NCI-H2196 treated with DMSO at 0.1 percent for 48 hours (cell line): Measurements from ENCODE around the gene TTC17.
"Not testable (repeated sequence)": the region's sequence is repeated elsewhere in the genome, so short reads cannot be mapped to it uniquely, and the experiment has no call there.

Source experiments
- DNase-seq: peaks from one replicate; lab custom pipeline; 2025; ENCODE audit not compliant: unreplicated experiment; lab: John Stamatoyannopoulos, UW

TTC17 gene

GRCh38 chr11:43459246-43459645, 100.5 kb downstream of the TTC17 start:
- no peak for DNase-seq

- no peak for DNase-seq
Measured at GRCh38 chr11:43462359-43462758, 103.6 kb downstream of the TTC17 start.

- no peak for DNase-seq
Measured at GRCh38 chr11:43467958-43468357, 109.2 kb downstream of the TTC17 start.

GRCh38 chr11:43477491-43477890, 118.8 kb downstream of the TTC17 start:
- not testable (repeated sequence) for DNase-seq

GRCh38 chr11:43486141-43486540, 127.4 kb downstream of the TTC17 start:
- DNase-seq = no peak

GRCh38 chr11:43489869-43490465, 131.2 kb downstream of the TTC17 start:
- DNase-seq = no peak

- DNase-seq = no peak
Measured at GRCh38 chr11:43492701-43493100, 134.0 kb downstream of the TTC17 start.

GRCh38 chr11:43493431-43493830, 134.7 kb downstream of the TTC17 start:
- DNase-seq = no peak

- DNase-seq = no peak
Measured at GRCh38 chr11:43497144-43497543, 138.4 kb downstream of the TTC17 start.

GRCh38 chr11:43498561-43498960, 139.8 kb downstream of the TTC17 start:
- DNase-seq = no peak

- DNase-seq = no peak
Measured at GRCh38 chr11:43503417-43503816, 144.7 kb downstream of the TTC17 start.

GRCh38 chr11:43504316-43504950, 145.7 kb downstream of the TTC17 start:
- peak; percentile 7 for DNase-seq

GRCh38 chr11:43505171-43505570, 146.5 kb downstream of the TTC17 start:
- no peak for DNase-seq

- no peak for DNase-seq
Measured at GRCh38 chr11:43507171-43507570, 148.5 kb downstream of the TTC17 start.

- DNase-seq = no peak
Measured at GRCh38 chr11:43508511-43508918, 149.8 kb downstream of the TTC17 start.

- no peak for DNase-seq
Measured at GRCh38 chr11:43511959-43512358, 153.2 kb downstream of the TTC17 start.

- DNase-seq = peak; percentile 3
Measured at GRCh38 chr11:43515090-43515489, 156.4 kb downstream of the TTC17 start.

GRCh38 chr11:43516316-43516850, 157.7 kb downstream of the TTC17 start:
- DNase-seq = no peak

GRCh38 chr11:43517518-43517917, 158.8 kb downstream of the TTC17 start:
- DNase-seq = no peak

- no peak for DNase-seq
Measured at GRCh38 chr11:43518408-43519160, 159.9 kb downstream of the TTC17 start.

GRCh38 chr11:43521471-43521870, 162.8 kb downstream of the TTC17 start:
- DNase-seq = no peak

GRCh38 chr11:43523632-43524031, 164.9 kb downstream of the TTC17 start:
- no peak for DNase-seq
